ENCODE measurements around the gene PRKX.

DNA sequence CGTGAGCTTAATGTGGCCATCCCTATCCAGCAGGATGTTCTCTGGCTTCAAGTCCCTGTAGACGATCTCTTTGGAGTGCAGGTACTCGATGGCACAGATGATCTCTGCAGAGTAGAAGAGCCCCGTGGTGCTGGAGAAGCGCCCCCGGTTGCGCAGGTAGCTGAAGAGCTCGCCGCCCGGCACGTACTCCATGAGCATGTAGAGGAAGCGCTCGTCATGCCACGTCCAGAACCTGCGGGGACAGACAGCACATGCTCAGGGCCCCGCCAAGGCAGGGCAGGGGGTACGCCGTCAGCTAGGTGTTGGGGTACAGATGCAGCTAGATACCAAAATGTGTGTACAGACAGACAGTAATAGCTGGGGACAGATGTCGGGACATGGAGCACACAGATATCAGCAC, 58.3 kb downstream of the PRKX start:
- no peak for TF ChIP-seq CTCF (IDR thresholded peaks at IDR 0.05; ENCODE audit: insufficient read depth, low read length, poor library complexity, severe bottlenecking)
- TF ChIP-seq EZH2phosphoT487 (conservative IDR thresholded peaks at IDR 0.05; ENCODE audit: low read length) = no peak

Data from SU-DHL-6 (cell line).